KMS-11 (cell line): Measurements from ENCODE around the gene PCSK2.

Experiments
- H2AFZ ChIP-seq: fragments of 200-600 bp; sonication (generic); 2 replicates; pipeline ENCODE4 v1.6.1; 2016; ENCODE audit warnings: antibody characterized with exemption, mixed run types, low read depth
- H3K27ac ChIP-seq: fragments of 200-600 bp; sonication (generic); 2 replicates; pipeline ENCODE4 v1.6.1; 2016; ENCODE audit warnings: mild to moderate bottlenecking, mixed run types
- H3K27me3 ChIP-seq: fragments of 200-600 bp; sonication (generic); 2 replicates; pipeline ENCODE4 v1.6.1; 2017; ENCODE audit warnings: mild to moderate bottlenecking, low read depth, mixed run types, moderate library complexity; ENCODE audit not compliant: insufficient read depth
- H3K36me3 ChIP-seq: fragments of 200-600 bp; sonication (generic); 2 replicates; pipeline ENCODE4 v1.6.1; 2017; ENCODE audit warnings: mild to moderate bottlenecking, mixed run types; ENCODE audit not compliant: insufficient read depth
- H3K4me1 ChIP-seq: fragments of 200-600 bp; sonication (generic); 2 replicates; pipeline ENCODE4 v1.6.1; 2016; ENCODE audit warnings: mild to moderate bottlenecking, low read depth, mixed run types; ENCODE audit not compliant: poor library complexity, severe bottlenecking
- H3K4me2 ChIP-seq: fragments of 200-600 bp; sonication (generic); 2 replicates; pipeline ENCODE4 v1.7.0; 2016; ENCODE audit warnings: mild to moderate bottlenecking, mixed run types
- H3K4me3 ChIP-seq: fragments of 200-600 bp; sonication (generic); IDR thresholded peaks from 2 replicates; pipeline ENCODE4 v1.6.1; 2017; ENCODE audit warnings: low read depth, low read length, mixed read lengths; ENCODE audit not compliant: insufficient read depth
- H3K79me2 ChIP-seq: fragments of 200-600 bp; sonication (generic); 2 replicates; pipeline ENCODE4 v1.6.1; 2016; ENCODE audit warnings: low read depth, mixed run types; ENCODE audit not compliant: insufficient read depth
- H3K9ac ChIP-seq: fragments of 200-600 bp; sonication (generic); 2 replicates; pipeline ENCODE4 v1.6.1; 2016; ENCODE audit warnings: mild to moderate bottlenecking, mixed run types
- H4K20me1 ChIP-seq: fragments of 200-600 bp; sonication (generic); 2 replicates; pipeline ENCODE4 v1.6.1; 2016; ENCODE audit warnings: mild to moderate bottlenecking, mixed run types; ENCODE audit not compliant: insufficient read depth
- TF ChIP-seq, protein P1 (sequence below): fragments of 200-600 bp; sonication (generic); conservative IDR thresholded peaks from 2 replicates; pipeline ENCODE4 v1.6.1; 2017; ENCODE audit warnings: low read depth, mild to moderate bottlenecking, antibody characterized with exemption, low read length, moderate library complexity, mixed read lengths

PCSK2 gene

GRCh38 chr20:17529586-17529985, 302.7 kb downstream of the PCSK2 start:
- H4K20me1 ChIP-seq, result no peaks in the 10 kb centered on the region
- TF ChIP-seq, protein P1, sequence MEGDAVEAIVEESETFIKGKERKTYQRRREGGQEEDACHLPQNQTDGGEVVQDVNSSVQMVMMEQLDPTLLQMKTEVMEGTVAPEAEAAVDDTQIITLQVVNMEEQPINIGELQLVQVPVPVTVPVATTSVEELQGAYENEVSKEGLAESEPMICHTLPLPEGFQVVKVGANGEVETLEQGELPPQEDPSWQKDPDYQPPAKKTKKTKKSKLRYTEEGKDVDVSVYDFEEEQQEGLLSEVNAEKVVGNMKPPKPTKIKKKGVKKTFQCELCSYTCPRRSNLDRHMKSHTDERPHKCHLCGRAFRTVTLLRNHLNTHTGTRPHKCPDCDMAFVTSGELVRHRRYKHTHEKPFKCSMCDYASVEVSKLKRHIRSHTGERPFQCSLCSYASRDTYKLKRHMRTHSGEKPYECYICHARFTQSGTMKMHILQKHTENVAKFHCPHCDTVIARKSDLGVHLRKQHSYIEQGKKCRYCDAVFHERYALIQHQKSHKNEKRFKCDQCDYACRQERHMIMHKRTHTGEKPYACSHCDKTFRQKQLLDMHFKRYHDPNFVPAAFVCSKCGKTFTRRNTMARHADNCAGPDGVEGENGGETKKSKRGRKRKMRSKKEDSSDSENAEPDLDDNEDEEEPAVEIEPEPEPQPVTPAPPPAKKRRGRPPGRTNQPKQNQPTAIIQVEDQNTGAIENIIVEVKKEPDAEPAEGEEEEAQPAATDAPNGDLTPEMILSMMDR, result no peak
- no peak overlapping the region for H3K4me2 ChIP-seq

GRCh38 chr20:17530153-17530552, 303.3 kb downstream of the PCSK2 start:
- Histone ChIP-seq H3K27ac (no peak overlapping the region), H3K36me3 (no peaks in the 10 kb centered on the region), H3K4me3 (no peak overlapping the region), H4K20me1 (no peaks in the 10 kb centered on the region), H3K4me1 (peaks cover 16% of the 10 kb centered on the region), H3K9ac (no peak overlapping the region), H3K27me3 (no peaks in the 10 kb centered on the region), H3K79me2 (no peaks in the 10 kb centered on the region), H3K4me2 (peak overlapping the region; percentile 3; the same call in 1 of the 2 replicates), H2AFZ (peak overlapping the region; percentile 71; the same call in 1 of the 2 replicates)
- TF ChIP-seq, protein P1, result no peak

More at GRCh38 chr20:17529586-17529985, 302.7 kb downstream of the PCSK2 start:
- Histone ChIP-seq H3K79me2 (no peaks in the 10 kb centered on the region), H2AFZ (no peak overlapping the region), H3K27me3 (no peaks in the 10 kb centered on the region), H3K4me1 (peaks cover 16% of the 10 kb centered on the region), H3K9ac (no peak overlapping the region), H3K27ac (no peak overlapping the region), H3K4me3 (no peak overlapping the region), H3K36me3 (no peaks in the 10 kb centered on the region)

- H3K36me3 ChIP-seq, result no peaks in the 10 kb centered on the region
- H3K27ac ChIP-seq, result peak within 1 kb of the TSS; percentile 62
- no peaks in the 10 kb centered on the region for H3K79me2 ChIP-seq
- H4K20me1 ChIP-seq, result no peaks in the 10 kb centered on the region
- TF ChIP-seq, protein P1, result no peak
- peaks cover 16% of the 10 kb centered on the region for H3K4me1 ChIP-seq
- H3K4me2 ChIP-seq, result peak within 1 kb of the TSS; percentile 66; the same call in 1 of the 2 replicates
- H3K4me3 ChIP-seq, result no peak within 1 kb of the TSS
- peak within 1 kb of the TSS; percentile 77 for H3K9ac ChIP-seq
- peak within 1 kb of the TSS; percentile 71 for H2AFZ ChIP-seq
- H3K27me3 ChIP-seq, result no peaks in the 10 kb centered on the region
Measured at GRCh38 chr20:17530716-17531664, 304.1 kb downstream of the PCSK2 start, which contains the start of gene BFSP1. Gene BFSP1 (minus strand): TSS chr20:17531379. CDS start chr20:17531329, 50 bp downstream.

- H2AFZ ChIP-seq, result peak overlapping the region; percentile 71
- H3K9ac ChIP-seq, result peak overlapping the region; percentile 77
- no peaks in the 10 kb centered on the region for H3K36me3 ChIP-seq
- no peaks in the 10 kb centered on the region for H4K20me1 ChIP-seq
- no peaks in the 10 kb centered on the region for H3K79me2 ChIP-seq
- TF ChIP-seq, protein P1, result no peak
- no peaks in the 10 kb centered on the region for H3K27me3 ChIP-seq
- peak overlapping the region; percentile 62 for H3K27ac ChIP-seq
- H3K4me2 ChIP-seq, result peak overlapping the region; percentile 66; the same call in 1 of the 2 replicates
- H3K4me3 ChIP-seq, result no peak overlapping the region
- peaks cover 18% of the 10 kb centered on the region for H3K4me1 ChIP-seq
Measured at GRCh38 chr20:17531665-17532025, 304.8 kb downstream of the PCSK2 start.
